GM18907 (cell line): ENCODE results near the gene RGS14.
A peak's percentile ranks its signal among the peaks of the same experiment; 100 is the strongest.
"Not testable (repeated sequence)": the region's sequence is repeated elsewhere in the genome, so short reads cannot be mapped to it uniquely, and the experiment has no call there.

Source experiments
- ATAC-seq: cut with Tn5 transposase; IDR thresholded peaks from one replicate; pipeline ENCODE4 v1.9.1; 2021; ENCODE audit warnings: mild to moderate bottlenecking, moderate library complexity; ENCODE audit not compliant: unreplicated experiment

RGS14 gene

DNA sequence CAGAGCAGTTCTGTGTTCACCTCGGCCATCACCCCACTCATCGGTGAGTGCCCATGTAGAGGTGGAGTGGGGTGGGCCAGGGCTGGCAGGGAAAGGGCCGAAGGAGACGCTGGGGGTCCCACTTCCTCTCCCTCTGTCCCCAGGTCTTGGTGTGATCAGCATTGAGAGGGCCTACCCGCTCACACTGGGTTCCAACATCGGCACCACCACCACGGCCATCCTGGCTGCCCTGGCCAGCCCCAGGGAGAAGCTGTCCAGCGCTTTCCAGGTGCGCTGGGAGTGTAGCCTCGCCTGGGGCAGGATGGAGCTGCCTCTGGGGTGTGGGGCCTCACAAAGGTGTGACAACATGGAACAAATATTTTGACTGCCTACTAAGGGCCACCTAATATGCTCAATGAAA is 39.1 kb downstream of the RGS14 start:
- no peak for ATAC-seq

GRCh38 chr5:177397875-177398390 is 40.2 kb downstream of the RGS14 start:
- ATAC-seq = no peak

DNA sequence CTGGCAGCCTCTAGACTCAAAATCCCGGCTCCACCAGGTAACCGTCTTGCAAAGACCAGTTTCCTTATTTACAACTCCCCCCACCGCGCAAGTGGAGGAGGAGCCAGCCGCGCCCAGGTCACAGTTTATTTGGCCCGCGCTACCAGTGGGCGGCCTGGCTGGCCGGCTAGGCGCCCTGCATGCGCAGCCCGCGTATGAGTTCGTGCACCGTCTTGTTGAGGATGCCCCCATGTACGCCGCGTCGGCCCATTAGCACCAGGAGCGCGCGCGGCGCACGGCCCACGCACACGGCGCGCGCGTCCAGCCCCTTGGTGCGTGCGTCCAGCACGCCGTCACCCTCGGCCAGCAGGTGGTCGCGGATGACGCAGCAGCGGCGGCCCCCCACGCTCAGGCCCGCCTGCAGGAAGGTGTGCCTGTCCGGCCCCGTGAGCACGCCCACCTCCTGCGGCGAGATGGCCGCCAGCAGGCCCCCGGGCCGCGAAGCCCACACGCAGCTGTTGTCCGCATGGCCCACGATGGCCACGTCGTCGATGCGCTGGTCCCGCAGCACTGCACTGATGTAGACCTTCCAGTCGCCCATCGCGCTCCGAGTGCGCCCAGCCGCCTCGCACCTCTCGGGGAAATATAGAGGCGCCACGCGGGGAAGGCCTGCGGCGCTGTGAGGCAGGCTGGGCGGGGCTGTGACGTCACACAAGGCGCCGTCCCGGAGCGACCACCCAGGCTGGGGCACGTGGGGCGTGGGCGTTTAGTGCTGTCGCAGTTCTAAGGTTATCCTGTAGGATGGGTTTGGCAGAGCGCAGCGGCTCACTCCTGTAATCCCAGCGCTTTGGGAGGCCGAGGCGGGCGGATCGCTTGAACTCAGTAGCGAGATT is 42.5 kb downstream of the RGS14 start, which contains the start of gene PFN3:
PFN3 (minus strand) TSS at position 665 of the 872 bp plus-strand sequence; CDS start at position 580, 85 bp downstream.
- no peak for ATAC-seq

DNA sequence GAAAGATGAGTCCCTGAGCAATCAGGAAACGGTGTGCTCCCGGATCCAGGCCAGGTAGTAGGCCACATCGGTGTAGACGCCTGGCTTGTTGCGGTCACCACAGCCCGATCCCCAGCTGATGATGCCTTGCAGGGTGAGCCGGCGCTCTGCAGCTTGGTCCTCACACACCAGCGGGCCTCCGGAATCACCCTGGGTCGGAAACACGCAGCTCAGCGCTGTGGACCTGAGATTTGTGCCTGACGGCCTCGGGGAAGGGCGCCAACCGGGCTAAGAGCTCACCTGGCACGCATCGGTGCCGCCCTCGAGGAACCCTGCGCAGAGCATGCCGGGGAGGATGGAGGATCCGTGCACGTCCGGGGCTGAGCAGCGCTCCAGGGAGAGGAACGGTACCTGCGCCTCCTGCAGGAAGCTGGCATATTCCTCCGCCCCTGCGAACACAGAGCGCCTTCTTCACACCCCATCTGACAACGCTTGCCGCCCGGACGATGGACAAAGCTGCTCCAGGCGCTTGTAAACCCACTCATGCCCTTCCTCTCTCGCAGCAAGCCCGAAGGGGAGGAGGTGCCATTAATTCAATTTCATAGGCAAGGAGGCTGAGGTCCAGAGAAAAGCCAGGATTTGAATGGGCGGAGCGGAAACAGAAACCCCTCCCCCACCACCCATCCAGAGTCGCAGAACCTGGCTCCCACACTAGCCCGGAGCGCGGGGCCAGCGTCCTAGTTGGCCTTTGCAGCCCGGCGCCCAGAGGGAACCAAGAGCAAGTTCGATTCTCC is 44.7 kb downstream of the RGS14 start:
- ATAC-seq = no peak

DNA sequence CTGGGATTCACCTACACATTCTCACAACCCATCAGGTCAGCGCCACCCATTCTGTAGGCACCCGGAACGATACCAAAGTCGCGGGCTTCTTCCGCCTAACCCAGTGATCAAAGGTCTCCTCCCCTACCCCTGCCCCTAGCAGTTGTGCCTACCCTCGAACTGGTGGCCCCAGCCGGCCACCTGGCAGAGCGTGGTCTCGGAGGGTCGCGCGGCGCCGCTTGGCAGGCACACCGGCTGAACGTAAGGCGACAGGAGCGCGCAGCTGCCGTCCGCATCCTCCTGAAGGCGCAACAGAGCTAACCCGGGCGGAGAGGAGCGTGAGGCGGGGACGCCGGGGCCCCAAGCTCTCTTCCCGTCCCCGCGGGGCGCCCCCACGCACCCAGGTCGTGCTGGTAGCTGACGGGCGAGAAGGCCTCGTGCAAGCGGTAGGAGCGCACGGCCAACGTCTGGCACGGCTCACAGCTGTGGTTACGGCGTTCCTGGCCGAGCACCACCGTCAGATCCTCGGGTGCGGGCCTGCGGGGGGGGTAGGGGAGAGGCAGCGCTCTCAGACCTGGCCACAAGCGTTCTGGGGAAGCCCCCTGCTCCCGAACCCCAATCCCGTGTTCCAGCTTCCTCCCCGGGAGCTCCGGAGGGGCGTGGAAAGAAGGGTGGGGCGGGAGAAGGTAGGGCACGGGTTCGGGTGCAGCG is 45.5 kb downstream of the RGS14 start:
- peak; percentile 28 for ATAC-seq

DNA sequence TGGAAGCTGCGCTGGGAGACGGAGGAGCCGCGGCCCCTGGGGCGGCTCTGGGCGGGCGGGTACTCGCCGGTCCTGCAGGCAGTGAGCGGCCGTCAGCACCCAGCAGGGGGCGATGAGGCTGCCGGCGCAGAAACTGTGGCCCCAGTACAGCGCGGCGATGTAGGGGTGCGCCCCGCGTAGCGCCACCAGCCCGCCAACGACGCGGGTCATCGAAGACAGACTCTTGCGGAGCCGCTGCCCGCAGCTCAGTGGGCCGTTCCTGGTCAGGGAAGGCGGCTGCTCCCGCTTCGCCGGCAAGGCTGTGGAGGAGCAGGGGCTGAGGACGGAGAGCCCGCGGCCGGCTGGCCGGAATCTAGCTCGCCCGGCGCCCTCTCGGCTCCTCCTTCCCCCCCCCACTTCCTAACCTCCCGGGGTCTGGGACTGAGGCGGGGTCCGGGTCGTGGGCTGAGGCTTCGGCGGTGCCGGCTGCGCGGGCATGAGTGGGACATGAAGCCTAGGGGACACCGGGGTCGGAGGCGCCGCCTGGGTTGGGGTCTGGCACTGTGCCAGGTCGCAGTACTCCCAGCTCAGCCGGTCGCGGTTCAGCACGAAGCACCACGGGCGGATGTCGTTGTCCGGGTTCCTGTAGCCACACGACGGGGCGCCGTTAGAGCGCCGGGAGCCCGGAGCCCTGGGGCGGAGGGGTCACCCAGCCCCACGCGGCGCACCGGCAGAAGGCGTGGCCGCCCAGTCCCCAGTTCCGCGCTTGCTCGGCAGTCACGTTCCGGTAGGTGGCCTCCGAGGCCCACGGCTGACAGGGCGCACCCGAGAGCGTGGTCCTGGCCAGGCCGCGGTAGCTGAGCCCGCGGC is 46.3 kb downstream of the RGS14 start:
- peak; percentile 81 for ATAC-seq

DNA sequence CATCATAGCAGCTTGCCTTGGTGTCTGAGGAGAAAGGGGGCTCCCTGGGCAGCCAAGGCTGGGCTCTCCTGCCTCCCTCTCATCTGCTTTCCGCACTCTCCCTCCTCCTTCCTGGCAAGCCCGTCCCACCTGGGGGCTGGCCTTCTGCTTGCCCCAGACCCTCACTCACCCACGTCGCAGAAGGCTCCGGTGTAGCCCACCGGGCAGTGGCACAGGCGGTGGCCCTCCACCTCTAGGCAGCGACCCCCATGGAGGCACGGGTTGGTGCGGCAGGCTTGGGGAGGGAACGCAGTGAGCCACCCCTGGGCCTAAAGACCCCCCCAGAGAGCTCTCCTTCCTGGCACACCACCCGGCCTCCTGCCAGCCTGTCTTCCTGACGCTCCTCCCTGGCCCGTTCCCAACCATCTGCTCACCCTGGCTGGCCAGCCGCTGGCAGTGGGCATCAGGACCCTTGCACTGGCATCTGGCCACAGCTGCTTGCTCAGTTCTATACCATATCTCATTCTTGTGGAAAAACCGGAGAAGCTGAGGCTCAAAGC is 47.0 kb downstream of the RGS14 start:
- no peak for ATAC-seq

- ATAC-seq = no peak
These were observed 47.6 kb downstream of the RGS14 start for GRCh38 chr5:177405312-177405711.

DNA sequence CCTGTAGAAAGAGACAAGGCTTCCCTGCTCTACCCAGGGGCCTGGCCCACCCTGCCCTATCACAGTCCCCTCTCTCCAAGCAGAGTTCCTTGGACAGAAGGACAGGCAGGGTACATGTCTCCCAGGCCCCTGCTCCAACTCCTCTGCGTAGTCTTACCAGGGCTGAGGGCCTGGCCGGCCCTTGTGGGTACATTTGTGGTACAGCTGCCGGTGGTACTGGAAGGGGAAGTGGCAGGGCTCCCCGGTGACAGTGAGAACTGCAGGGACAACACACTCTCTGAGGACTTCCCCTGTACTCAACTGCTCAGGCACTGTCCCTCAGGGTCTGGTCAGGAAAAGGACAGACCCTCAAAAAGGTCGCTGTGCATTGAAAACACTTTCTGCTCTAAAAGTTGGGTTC is 48.1 kb downstream of the RGS14 start:
- no peak for ATAC-seq

DNA sequence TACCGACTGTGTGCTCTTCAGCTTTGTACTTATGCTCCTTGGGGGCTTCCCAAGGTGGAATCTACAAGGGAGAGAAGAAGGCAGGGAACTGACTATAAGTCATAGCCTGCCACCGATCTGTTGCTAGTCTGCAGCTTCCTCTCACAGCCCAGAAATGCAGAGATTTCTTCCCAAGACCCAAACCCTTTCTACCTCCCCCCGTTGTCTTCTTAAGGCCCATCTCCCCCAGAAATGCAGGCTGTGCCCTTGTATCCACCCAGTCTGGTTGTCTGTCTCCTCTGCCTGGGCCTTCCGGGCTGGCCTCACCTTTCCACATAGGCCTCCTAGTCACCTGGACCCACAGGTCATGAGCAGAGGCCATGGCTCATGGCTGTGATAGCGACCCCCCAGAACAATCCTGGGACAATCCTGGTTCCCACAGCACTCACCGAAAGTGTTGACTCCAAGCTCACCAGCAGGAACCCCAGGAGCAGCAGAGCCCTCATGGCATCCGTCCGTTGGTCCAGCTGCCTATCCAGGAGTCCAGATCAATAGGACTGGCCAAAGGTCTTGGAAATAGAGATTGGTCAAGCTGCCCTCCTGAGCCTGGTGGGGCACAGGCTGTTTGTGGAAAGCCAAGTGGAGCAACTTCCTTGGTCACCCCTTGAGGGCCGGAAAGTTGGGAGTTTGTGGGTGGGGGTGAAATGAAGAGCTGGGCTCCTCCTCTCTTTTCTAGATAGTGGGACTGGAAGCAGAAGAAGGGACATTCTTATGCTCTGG is 51.5 kb downstream of the RGS14 start, which contains the start of gene F12:
F12 (minus strand) TSS at position 522 of the 759 bp plus-strand sequence; CDS start at position 485, 37 bp downstream.
- no peak for ATAC-seq

DNA sequence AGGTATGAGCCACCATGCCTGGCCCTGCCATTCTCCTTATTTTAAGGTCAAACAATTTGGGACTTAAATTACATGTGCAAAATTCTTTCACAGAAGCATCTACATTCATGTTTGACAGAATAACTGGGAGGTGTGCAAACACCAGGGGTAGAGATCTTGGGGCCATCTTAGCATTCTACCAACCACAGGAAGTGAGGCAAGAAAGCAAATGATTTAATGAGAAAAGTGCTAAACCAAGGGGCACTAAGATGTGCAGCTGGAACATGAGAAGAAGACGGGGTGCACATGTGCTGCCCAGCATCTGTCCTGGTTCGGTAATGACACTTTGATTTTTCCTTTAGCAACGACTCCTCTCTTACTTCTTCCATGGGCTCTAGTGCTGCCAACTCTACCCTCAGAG is 52.9 kb downstream of the RGS14 start:
- ATAC-seq = no peak

DNA sequence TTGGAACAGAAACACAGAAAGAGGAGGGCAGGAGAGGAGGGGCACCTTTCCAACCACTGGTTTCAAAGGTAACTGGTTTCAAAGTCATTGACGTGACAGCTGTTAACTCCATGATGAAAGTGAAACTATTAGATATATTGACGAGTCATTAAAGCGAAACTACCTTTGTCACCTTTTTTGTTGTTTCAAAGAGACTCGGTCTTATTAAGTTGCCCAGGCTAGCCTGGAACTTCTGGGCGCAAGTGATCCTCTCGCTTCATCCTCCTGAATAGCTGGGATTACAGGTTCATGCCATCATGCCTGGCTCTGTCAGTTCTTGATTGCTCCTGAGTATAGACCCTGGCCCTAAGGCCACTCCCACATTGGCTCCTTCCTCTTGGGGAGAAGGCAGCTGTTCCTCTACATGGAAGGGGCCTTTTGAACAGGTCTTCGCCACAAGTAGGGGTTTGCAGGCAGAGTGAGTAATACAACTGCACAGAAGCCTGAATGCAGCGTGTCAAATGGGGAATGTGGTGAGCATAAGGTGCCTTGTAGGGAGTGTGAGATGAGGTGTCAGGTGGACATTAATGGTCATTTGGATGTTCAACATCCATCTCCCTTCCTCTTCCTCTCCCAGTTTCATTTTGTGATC is 55.0 kb downstream of the RGS14 start:
- ATAC-seq = peak; percentile 74

- no peak for ATAC-seq
These were observed 56.8 kb downstream of the RGS14 start for GRCh38 chr5:177414481-177414880.

DNA sequence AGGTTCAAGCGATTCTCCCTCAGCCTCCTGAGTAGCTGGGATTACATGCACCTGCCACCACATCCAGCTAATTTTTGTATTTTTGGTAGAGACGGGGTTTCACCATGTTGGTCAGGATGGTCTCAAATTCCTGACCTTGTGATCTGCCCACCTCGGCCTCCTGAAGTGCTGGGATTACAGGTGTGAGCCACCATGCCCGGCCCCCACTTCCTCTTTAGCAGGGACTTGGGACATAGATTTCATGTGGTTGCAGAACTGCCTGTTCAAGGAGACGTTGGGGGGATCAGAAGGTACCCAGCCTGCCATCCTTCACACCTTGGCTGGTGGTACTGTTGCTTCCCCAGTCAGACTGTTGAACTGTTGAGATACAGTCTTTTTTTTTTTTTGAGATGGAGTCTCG is 59.4 kb downstream of the RGS14 start:
- not testable (repeated sequence) for ATAC-seq

GRCh38 chr5:177419046-177419445 is 61.3 kb downstream of the RGS14 start:
- no peak for ATAC-seq

DNA sequence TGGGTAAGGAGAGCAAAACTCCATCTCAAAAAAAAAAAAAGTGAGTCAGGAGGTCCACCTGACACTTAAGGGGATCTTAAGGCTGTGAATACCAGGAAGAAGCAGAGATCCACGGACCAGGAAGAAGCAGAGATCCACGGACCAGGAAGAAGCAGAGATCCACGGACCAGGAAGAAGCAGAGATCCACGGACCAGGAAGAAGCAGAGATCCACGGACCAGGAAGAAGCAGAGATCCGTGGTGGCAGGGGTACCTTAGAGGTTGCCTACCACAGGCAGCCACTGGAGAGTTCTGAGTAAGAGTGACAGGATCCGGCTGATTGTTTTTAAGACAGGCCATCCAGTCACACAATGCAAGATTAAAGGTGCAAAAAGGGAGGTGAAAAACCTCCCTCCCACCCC is 62.7 kb downstream of the RGS14 start:
- not testable (repeated sequence) for ATAC-seq

GRCh38 chr5:177421062-177421798 is 63.5 kb downstream of the RGS14 start:
- ATAC-seq = no peak
